ENCODE data around the gene ASB10. TPM values are rescaled to one million over a fixed set of nuclear protein-coding genes. Genes with fewer than 3 reads are reported as not detected.

The ASB10 gene
- total and polyA plus RNA-seq, 3 donors from 2014 or later, result 0.18 to 0.39 TPM; not detected in 1

- peak overlapping the region; percentile 70 to 99 for H3K4me3 ChIP-seq
- DNase-seq, result peak; percentile 70
- H3K27me3 ChIP-seq, result no peaks in the 10 kb centered on the region
- no peak for TF ChIP-seq POLR2A (IDR thresholded peaks at IDR 0.05)
- TF ChIP-seq CTCF (IDR thresholded peaks at IDR 0.05), result no peak
- WGBS, 2 donors, result 8 to 14% methylated on average over 16 to 36 of the region's 36 CpGs
- H3K36me3 ChIP-seq (ENCODE audit: low read depth, missing control alignments), result no peaks in the 10 kb centered on the region
- peak overlapping the region; percentile 53 to 78 for H3K27ac ChIP-seq
- H3K9me3 ChIP-seq, result no peaks in the 10 kb centered on the region
- intact Hi-C loops (cut with DNase I; ENCODE audit: low total_unique reads), result no loop called here
- H3K4me1 ChIP-seq, result peaks cover 15% of the 10 kb centered on the region
Measured at GRCh38 chr7:151232917-151233701, 46.1 kb upstream of the ASB10 start.

GRCh38 chr7:151232091-151232916, 45.3 kb upstream of the ASB10 start, which contains the start of gene CHPF2:
Gene CHPF2, plus strand, starts transcription at chr7:151232483. Its CDS starts 1,529 bp downstream, at chr7:151234012.
- TF ChIP-seq POLR2A (IDR thresholded peaks at IDR 0.05), result no peak
- TF ChIP-seq CTCF (IDR thresholded peaks at IDR 0.05), result no peak
- intact Hi-C loops (cut with DNase I; ENCODE audit: low total_unique reads), result no loop called here
- Histone ChIP-seq H3K27ac (peak within 1 kb of the TSS; percentile 53 to 78), H3K4me1 (peaks cover 15% of the 10 kb centered on the region), H3K9me3 (no peaks in the 10 kb centered on the region), H3K4me3 (peak within 1 kb of the TSS; percentile 70 to 99), H3K36me3 (ENCODE audit: low read depth, missing control alignments) (no peaks in the 10 kb centered on the region), H3K27me3 (no peaks in the 10 kb centered on the region)
- 0 to 1% methylated on average over 30 to 66 of the region's 79 CpGs for WGBS, 2 donors
- peak; percentile 97 for DNase-seq

GRCh38 chr7:151231080-151231479, 44.0 kb upstream of the ASB10 start:
- no peak for TF ChIP-seq CTCF (IDR thresholded peaks at IDR 0.05)
- TF ChIP-seq POLR2A (IDR thresholded peaks at IDR 0.05), result no peak
- intact Hi-C loops (cut with DNase I; ENCODE audit: low total_unique reads), result no loop called here
- WGBS, 2 donors, result 37 to 49% methylated on average over 1 of the region's 1 CpG
- Histone ChIP-seq H3K4me1 (peaks cover 17% of the 10 kb centered on the region), H3K27me3 (no peaks in the 10 kb centered on the region), H3K27ac (no peak overlapping the region), H3K36me3 (ENCODE audit: low read depth, missing control alignments) (no peaks in the 10 kb centered on the region), H3K4me3 (no peak overlapping the region), H3K9me3 (no peaks in the 10 kb centered on the region)
- no peak for DNase-seq

- intact Hi-C loops (cut with DNase I; ENCODE audit: low total_unique reads), result no loop called here
- H3K36me3 ChIP-seq (ENCODE audit: low read depth, missing control alignments), result no peaks in the 10 kb centered on the region
- H3K9me3 ChIP-seq, result no peaks in the 10 kb centered on the region
- H3K4me3 ChIP-seq, result no peak overlapping the region
- H3K4me1 ChIP-seq, result peaks cover 25% of the 10 kb centered on the region
- 85 to 87% methylated on average over 10 of the region's 10 CpGs for WGBS, 2 donors
- DNase-seq, result no peak
- no peak overlapping the region for H3K27ac ChIP-seq
- TF ChIP-seq CTCF (IDR thresholded peaks at IDR 0.05) (no peak), POLR2A (IDR thresholded peaks at IDR 0.05) (no peak)
- no peaks in the 10 kb centered on the region for H3K27me3 ChIP-seq
Measured at GRCh38 chr7:151229249-151229648, 42.2 kb upstream of the ASB10 start.
